SU-DHL-6 (cell line): ENCODE results near the gene GJD3.
"Not testable (repeated sequence)": the region's sequence is repeated elsewhere in the genome, so short reads cannot be mapped to it uniquely, and the experiment has no call there.

Experiments
- H2AFZ ChIP-seq: fragments of 200-600 bp; sonication (generic); 2 replicates; pipeline ENCODE4 v1.6.1; 2014; ENCODE audit warnings: low read depth, mild to moderate bottlenecking, moderate library complexity, mixed read lengths, antibody characterized with exemption, low read length; ENCODE audit not compliant: severe bottlenecking
- H3F3A ChIP-seq: fragments of 200-600 bp; shearing (Covaris generic); 2 replicates; pipeline ENCODE4 v1.6.0; 2016; ENCODE audit warnings: antibody characterized with exemption, mild to moderate bottlenecking; ENCODE audit not compliant: insufficient read depth
- H3K27ac ChIP-seq: fragments of 200-600 bp; sonication (generic); 2 replicates; pipeline ENCODE4 v1.5.1; 2016; ENCODE audit warnings: low read depth, mild to moderate bottlenecking, low read length, moderate library complexity, mixed read lengths
- H3K27me3 ChIP-seq: fragments of 200-600 bp; sonication (generic), shearing (Covaris generic); 2 replicates; pipeline ENCODE4 v1.6.0; 2014; ENCODE audit warnings: mild to moderate bottlenecking, low read length
- H3K36me3 ChIP-seq: fragments of 200-600 bp; sonication (generic); 2 replicates; pipeline ENCODE4 v1.6.1; 2014; ENCODE audit warnings: mild to moderate bottlenecking, low read length, mixed read lengths
- H3K4me2 ChIP-seq: fragments of 300-600, 200-600 bp; shearing (Covaris generic), sonication (generic); 2 replicates; pipeline ENCODE4 v1.6.0; 2014; ENCODE audit warnings: low read length, low read depth, mild to moderate bottlenecking; ENCODE audit not compliant: poor library complexity, severe bottlenecking
- H3K4me3 ChIP-seq: fragments of 200-600 bp; sonication (generic); 2 replicates; pipeline ENCODE4 v1.5.1; 2014; ENCODE audit warnings: antibody characterized with exemption, low read length, mild to moderate bottlenecking, mixed read lengths; ENCODE audit not compliant: insufficient read depth, poor library complexity, severe bottlenecking
- H3K79me2 ChIP-seq: fragments of 200-600 bp; sonication (generic); 2 replicates; pipeline ENCODE4 v1.6.1; 2014; ENCODE audit warnings: mild to moderate bottlenecking, low read length, moderate library complexity; ENCODE audit not compliant: insufficient read depth
- H3K9ac ChIP-seq: fragments of 200-600 bp; sonication (generic); 2 replicates; pipeline ENCODE4 v1.7.0; 2014; ENCODE audit warnings: mild to moderate bottlenecking, low read length
- H3K9me2 ChIP-seq: fragments of 200-600 bp; sonication (generic); replicated peaks from 2 replicates; pipeline ENCODE4 v1.6.1; 2014; ENCODE audit warnings: low read length; ENCODE audit not compliant: insufficient read depth
- H3K9me3 ChIP-seq: fragments of 200-600 bp; sonication (generic); 2 replicates; pipeline ENCODE4 v1.6.1; 2014; ENCODE audit warnings: low read length, mixed read lengths; ENCODE audit not compliant: insufficient read depth
- H4K20me1 ChIP-seq: fragments of 200-600 bp; sonication (generic); 2 replicates; pipeline ENCODE4 v1.6.1; 2014; ENCODE audit warnings: low read depth, mild to moderate bottlenecking, antibody characterized with exemption, low read length, moderate library complexity, mixed read lengths
- EZH2phosphoT487 ChIP-seq: fragments of 200-600 bp; sonication (generic), shearing (Covaris generic); conservative IDR thresholded peaks from 2 replicates; pipeline ENCODE4 v1.6.1; 2018; ENCODE audit warnings: mild to moderate bottlenecking, antibody characterized with exemption, low read length, moderate library complexity, mixed read lengths
- TF ChIP-seq, protein P1 (sequence below): fragments of 200-600 bp; sonication (generic); IDR thresholded peaks from one replicate; pipeline ENCODE4 v1.5.1; 2017; ENCODE audit warnings: antibody characterized with exemption, mild to moderate bottlenecking, low read length, moderate library complexity; ENCODE audit not compliant: insufficient read depth, poor library complexity, severe bottlenecking

Gene GJD3

DNA sequence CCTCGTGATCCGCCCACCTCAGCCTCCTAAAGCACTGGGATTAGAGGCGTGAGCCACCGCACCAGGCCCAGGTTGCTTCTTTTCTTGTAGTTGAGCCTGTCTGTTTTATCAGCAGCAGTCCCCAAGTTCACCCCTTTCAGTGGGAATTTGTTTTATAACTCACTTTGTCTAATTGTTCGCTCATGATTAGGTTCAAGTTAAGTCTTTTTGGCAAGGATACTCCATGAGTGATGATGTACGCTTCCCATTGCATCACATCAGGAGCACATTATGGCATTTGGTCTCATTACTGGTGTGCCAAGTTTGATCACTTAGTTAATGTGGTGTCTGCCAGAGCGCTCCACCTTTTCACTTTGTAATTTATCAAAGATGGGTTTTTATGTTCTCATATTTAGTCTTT is 14.4 kb upstream of the GJD3 start:
- no peaks in the 10 kb centered on the region; the same call in 1 of the 2 replicates for H3F3A ChIP-seq
- H3K27me3 ChIP-seq: no peaks in the 10 kb centered on the region
- H3K9me3 ChIP-seq: no peaks in the 10 kb centered on the region

DNA sequence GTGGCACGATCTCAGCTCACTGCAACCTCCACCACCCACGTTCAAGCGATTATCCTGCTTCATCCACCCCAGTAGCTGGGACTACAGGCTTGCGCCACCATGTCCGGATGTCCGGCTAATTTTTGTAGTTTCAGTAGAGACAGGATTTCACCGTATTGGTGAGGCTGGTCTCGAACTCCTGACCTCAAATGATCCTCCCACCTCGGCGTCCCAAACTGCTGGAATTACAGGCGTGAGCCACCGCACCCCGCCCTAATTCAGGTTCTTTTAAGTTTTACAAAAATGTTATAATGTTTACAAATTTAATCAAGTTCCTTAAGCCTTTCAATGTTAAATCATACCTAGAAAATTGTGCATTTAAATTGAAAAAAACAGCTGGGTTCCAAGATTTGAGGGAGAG is 13.3 kb upstream of the GJD3 start:
- no peak overlapping the region for H2AFZ ChIP-seq
- H3K27me3 ChIP-seq: no peaks in the 10 kb centered on the region
- H4K20me1 ChIP-seq: no peaks in the 10 kb centered on the region
- no peaks in the 10 kb centered on the region for H3K79me2 ChIP-seq
- TF ChIP-seq, protein P1, sequence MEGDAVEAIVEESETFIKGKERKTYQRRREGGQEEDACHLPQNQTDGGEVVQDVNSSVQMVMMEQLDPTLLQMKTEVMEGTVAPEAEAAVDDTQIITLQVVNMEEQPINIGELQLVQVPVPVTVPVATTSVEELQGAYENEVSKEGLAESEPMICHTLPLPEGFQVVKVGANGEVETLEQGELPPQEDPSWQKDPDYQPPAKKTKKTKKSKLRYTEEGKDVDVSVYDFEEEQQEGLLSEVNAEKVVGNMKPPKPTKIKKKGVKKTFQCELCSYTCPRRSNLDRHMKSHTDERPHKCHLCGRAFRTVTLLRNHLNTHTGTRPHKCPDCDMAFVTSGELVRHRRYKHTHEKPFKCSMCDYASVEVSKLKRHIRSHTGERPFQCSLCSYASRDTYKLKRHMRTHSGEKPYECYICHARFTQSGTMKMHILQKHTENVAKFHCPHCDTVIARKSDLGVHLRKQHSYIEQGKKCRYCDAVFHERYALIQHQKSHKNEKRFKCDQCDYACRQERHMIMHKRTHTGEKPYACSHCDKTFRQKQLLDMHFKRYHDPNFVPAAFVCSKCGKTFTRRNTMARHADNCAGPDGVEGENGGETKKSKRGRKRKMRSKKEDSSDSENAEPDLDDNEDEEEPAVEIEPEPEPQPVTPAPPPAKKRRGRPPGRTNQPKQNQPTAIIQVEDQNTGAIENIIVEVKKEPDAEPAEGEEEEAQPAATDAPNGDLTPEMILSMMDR: no peak
- no peak for TF ChIP-seq EZH2phosphoT487
- no peaks in the 10 kb centered on the region for H3K9me3 ChIP-seq
- no peak overlapping the region for H3K4me2 ChIP-seq
- H3K4me3 ChIP-seq: no peak overlapping the region
- H3K9ac ChIP-seq: no peak overlapping the region
- H3F3A ChIP-seq: no peaks in the 10 kb centered on the region; the same call in 1 of the 2 replicates
- H3K36me3 ChIP-seq: no peaks in the 10 kb centered on the region
- no peaks in the 10 kb centered on the region for H3K9me2 ChIP-seq
- no peak overlapping the region for H3K27ac ChIP-seq

More for the DNA sequence above, 14.4 kb upstream of the GJD3 start:
- TF ChIP-seq EZH2phosphoT487: no peak
- TF ChIP-seq, protein P1: no peak
- no peak overlapping the region for H3K27ac ChIP-seq
- no peaks in the 10 kb centered on the region for H4K20me1 ChIP-seq
- H3K4me2 ChIP-seq: no peak overlapping the region
- H3K9ac ChIP-seq: no peak overlapping the region
- no peaks in the 10 kb centered on the region for H3K36me3 ChIP-seq
- H2AFZ ChIP-seq: no peak overlapping the region
- H3K9me2 ChIP-seq: no peaks in the 10 kb centered on the region
- no peaks in the 10 kb centered on the region for H3K79me2 ChIP-seq
- no peak overlapping the region for H3K4me3 ChIP-seq

DNA sequence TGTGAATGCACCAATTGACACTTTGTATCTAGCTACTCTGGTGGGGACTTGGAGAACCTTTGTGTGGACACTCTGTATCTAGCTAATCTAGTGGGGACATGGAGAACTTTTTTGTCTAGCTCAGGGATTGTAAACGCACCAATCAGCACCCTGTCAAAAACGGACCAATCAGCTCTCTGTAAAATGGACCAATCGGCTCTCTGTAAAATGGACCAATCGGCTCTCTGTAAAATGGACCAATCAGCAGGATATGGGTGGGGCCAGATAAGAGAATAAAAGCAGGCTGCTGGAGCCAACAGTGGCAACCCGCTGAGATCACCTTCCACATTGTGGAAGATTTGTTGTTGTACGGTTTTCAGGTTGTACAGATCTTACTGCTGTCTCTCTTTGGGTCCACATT is 12.0 kb upstream of the GJD3 start:
- not testable (repeated sequence) for H3K79me2 ChIP-seq, H4K20me1 ChIP-seq, H3K4me2 ChIP-seq, H3K36me3 ChIP-seq, H3K9me2 ChIP-seq, H3K27me3 ChIP-seq, H3K9me3 ChIP-seq, H2AFZ ChIP-seq, H3K9ac ChIP-seq, H3K27ac ChIP-seq, H3F3A ChIP-seq, H3K4me3 ChIP-seq

DNA sequence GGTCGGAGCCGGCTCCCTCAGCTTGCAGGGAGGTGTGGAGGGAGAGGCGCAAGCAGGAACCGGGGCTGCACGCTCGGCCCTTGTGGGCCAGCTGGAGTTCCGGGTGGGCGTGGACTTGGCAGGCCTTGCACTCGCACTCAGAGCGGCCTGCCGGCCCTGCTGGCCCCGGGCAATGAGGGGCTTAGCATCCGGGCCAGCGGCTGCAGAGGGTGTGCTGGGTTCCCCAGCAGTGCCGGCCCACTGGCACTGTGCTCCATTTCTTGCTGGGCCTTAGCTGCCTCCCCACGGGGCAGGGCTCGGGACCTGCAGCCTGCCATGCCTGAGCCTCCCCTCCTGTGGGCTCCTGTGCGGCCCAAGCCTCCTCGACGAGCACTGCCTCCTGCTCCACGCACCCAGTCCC is 11.2 kb upstream of the GJD3 start:
- not testable (repeated sequence) for H4K20me1 ChIP-seq, H3K4me3 ChIP-seq, H3K4me2 ChIP-seq, H3K27me3 ChIP-seq, H3F3A ChIP-seq, H3K27ac ChIP-seq, H3K79me2 ChIP-seq, H3K36me3 ChIP-seq, H3K9me2 ChIP-seq, H3K9ac ChIP-seq, H2AFZ ChIP-seq, H3K9me3 ChIP-seq
